ENCODE measurements around the gene NUDT3. TPM values are rescaled to one million over a fixed set of nuclear protein-coding genes. Genes with fewer than 3 reads are reported as not detected.
"Not testable (repeated sequence)": the region's sequence is repeated elsewhere in the genome, so short reads cannot be mapped to it uniquely, and the experiment has no call there.

The NUDT3 gene
- total RNA-seq, 1 donor from 2014 or later = 16.7 TPM

DNA sequence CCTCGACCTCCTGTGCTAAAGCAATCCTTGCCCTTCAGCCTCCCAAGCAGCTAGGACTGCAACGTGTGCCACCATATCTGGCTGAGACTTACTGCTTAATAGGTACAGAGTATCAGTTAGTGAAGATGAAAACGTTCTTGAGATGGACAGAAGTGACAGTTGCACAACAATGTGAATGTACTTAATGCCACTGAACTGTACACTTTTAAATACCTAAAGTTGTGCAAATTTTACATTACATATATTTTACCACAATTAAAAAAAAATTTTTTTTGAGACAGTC is 25.9 kb downstream of the NUDT3 start:
- Histone ChIP-seq H3K4me1 (ENCODE audit: insufficient read depth, low read length) (peaks cover 10% of the 10 kb centered on the region), H3K79me2 (ENCODE audit: insufficient read depth, low read length) (peaks cover 86% of the 10 kb centered on the region), H3K27me3 (ENCODE audit: insufficient read depth, low read length) (no peaks in the 10 kb centered on the region), H3K4me3 (ENCODE audit: insufficient read depth, low read depth, low read length) (no peak overlapping the region), H3K9me3 (ENCODE audit: insufficient read depth, low read depth, low read length) (no peaks in the 10 kb centered on the region), H3K27ac (ENCODE audit: low read depth, low read length) (peak overlapping the region; percentile 34), H4K20me1 (ENCODE audit: insufficient read depth, low read length) (peaks cover 58% of the 10 kb centered on the region), H3K36me3 (ENCODE audit: insufficient read depth, low read length) (no peaks in the 10 kb centered on the region), H3K9ac (ENCODE audit: low read length) (peak overlapping the region; percentile 44), H2AFZ (ENCODE audit: low read depth, low read length) (no peak overlapping the region), H3K4me2 (ENCODE audit: low read length) (peak overlapping the region; percentile 60)
- Mint-ChIP-seq H3K27me3 (ENCODE audit: low read depth, unreplicated experiment) (no peaks in the 10 kb centered on the region), H3K36me3 (ENCODE audit: low read depth, unreplicated experiment) (peaks cover 8% of the 10 kb centered on the region), H3K27ac (ENCODE audit: unreplicated experiment) (no peak overlapping the region), H3K4me1 (ENCODE audit: low read depth, unreplicated experiment) (peaks cover 21% of the 10 kb centered on the region), H3K4me3 (ENCODE audit: unreplicated experiment) (no peak overlapping the region), H3K9me3 (ENCODE audit: unreplicated experiment) (no peaks in the 10 kb centered on the region)
- no peak for DNase-seq (ENCODE audit: low read depth)
- TF ChIP-seq, protein P1, sequence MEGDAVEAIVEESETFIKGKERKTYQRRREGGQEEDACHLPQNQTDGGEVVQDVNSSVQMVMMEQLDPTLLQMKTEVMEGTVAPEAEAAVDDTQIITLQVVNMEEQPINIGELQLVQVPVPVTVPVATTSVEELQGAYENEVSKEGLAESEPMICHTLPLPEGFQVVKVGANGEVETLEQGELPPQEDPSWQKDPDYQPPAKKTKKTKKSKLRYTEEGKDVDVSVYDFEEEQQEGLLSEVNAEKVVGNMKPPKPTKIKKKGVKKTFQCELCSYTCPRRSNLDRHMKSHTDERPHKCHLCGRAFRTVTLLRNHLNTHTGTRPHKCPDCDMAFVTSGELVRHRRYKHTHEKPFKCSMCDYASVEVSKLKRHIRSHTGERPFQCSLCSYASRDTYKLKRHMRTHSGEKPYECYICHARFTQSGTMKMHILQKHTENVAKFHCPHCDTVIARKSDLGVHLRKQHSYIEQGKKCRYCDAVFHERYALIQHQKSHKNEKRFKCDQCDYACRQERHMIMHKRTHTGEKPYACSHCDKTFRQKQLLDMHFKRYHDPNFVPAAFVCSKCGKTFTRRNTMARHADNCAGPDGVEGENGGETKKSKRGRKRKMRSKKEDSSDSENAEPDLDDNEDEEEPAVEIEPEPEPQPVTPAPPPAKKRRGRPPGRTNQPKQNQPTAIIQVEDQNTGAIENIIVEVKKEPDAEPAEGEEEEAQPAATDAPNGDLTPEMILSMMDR (IDR thresholded peaks at IDR 0.05; ENCODE audit: insufficient read depth, low read depth, low read length) = no peak
- TF ChIP-seq EZH2 (IDR thresholded peaks at IDR 0.05; ENCODE audit: insufficient read depth, low read length) = no peak
- FAIRE-seq = no peak

DNA sequence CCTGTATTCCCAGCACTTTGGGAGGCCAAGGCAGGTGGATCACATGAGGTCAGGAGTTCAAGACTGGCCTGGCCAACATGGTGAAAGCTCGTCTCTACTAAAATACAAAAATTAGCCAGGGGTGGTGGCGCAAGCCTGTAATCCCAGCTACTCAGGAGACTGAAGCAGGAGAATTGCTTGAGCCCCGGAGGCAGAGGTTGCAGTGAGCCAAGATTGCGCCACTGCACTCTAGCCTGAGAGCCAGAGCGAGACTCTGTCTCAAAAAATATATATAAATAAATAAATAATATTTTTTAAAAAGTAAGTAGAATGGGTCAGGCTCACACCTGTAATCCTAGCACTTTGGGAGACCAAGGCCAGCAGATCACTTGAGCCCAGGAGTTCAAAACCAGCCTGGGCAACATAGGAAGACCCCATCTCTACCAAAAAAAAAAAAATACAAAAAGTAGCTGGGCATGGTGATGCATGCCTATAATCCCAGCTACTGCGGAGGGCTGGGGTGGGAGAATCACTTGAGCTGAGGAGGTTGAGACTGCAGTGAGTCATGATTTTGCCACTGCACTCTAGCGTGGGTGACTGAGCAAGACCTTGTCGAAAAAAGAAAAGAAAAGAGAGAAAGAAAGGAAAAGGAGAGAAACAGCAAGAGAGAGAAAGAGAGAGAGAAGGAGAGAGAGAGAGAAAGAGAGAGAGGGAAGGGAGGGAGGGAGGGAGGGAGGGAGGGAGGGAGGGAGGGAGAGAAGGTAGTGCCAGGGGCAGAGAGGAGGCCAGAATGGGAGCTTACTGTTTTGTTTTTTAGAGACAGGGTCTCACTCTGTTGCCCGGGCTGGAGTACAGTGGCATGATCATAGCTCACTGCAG is 26.5 kb downstream of the NUDT3 start:
- peak overlapping the region; percentile 60 for H3K4me2 ChIP-seq (ENCODE audit: low read length)
- not testable (repeated sequence) for FAIRE-seq; H3K4me3 ChIP-seq (ENCODE audit: insufficient read depth, low read depth, low read length); H3K27me3 ChIP-seq (ENCODE audit: insufficient read depth, low read length); H3K4me1 ChIP-seq (ENCODE audit: insufficient read depth, low read length); H3K9me3 Mint-ChIP-seq (ENCODE audit: unreplicated experiment); H3K9me3 ChIP-seq (ENCODE audit: insufficient read depth, low read depth, low read length); H2AFZ ChIP-seq (ENCODE audit: low read depth, low read length); H3K27me3 Mint-ChIP-seq (ENCODE audit: low read depth, unreplicated experiment); H3K36me3 ChIP-seq (ENCODE audit: insufficient read depth, low read length); H3K36me3 Mint-ChIP-seq (ENCODE audit: low read depth, unreplicated experiment)
- H3K4me1 Mint-ChIP-seq (ENCODE audit: low read depth, unreplicated experiment) = peaks cover 24% of the 10 kb centered on the region
- peak overlapping the region; percentile 34 for H3K27ac ChIP-seq (ENCODE audit: low read depth, low read length)
- peak overlapping the region; percentile 44 for H3K9ac ChIP-seq (ENCODE audit: low read length)
- peak overlapping the region; percentile 37 for H3K27ac Mint-ChIP-seq (ENCODE audit: unreplicated experiment)
- peaks cover 86% of the 10 kb centered on the region for H3K79me2 ChIP-seq (ENCODE audit: insufficient read depth, low read length)
- peaks cover 62% of the 10 kb centered on the region for H4K20me1 ChIP-seq (ENCODE audit: insufficient read depth, low read length)
- peak overlapping the region; percentile 37 for H3K4me3 Mint-ChIP-seq (ENCODE audit: unreplicated experiment)
- DNase-seq (ENCODE audit: low read depth) = peak; percentile 84

DNA sequence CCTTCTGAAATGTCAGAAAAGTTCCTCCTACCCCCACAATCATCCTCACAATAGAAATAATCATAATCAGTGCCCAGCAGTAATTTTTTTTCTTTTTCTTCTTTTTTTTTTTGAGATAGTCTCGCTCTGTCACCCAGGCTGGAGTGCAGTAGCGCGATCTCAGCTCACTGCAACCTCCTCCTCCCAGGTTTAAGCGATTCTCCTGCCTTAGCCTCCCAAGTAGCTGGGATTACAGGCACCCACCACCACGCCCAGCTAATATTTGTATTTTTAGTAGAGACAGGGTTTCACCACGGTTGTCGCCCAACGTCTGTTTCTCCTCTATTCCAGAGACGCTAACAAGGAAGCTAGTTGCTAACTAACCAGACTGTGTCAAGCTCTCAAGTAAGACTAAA is 28.8 kb downstream of the NUDT3 start:
- peaks cover 31% of the 10 kb centered on the region for H3K4me1 Mint-ChIP-seq (ENCODE audit: low read depth, unreplicated experiment)
- not testable (repeated sequence) for H3K9ac ChIP-seq (ENCODE audit: low read length); H3K27me3 ChIP-seq (ENCODE audit: insufficient read depth, low read length); H3K9me3 Mint-ChIP-seq (ENCODE audit: unreplicated experiment); H3K4me2 ChIP-seq (ENCODE audit: low read length); DNase-seq (ENCODE audit: low read depth); H3K27ac ChIP-seq (ENCODE audit: low read depth, low read length); H3K4me3 Mint-ChIP-seq (ENCODE audit: unreplicated experiment); H3K4me3 ChIP-seq (ENCODE audit: insufficient read depth, low read depth, low read length); H3K36me3 ChIP-seq (ENCODE audit: insufficient read depth, low read length); H3K9me3 ChIP-seq (ENCODE audit: insufficient read depth, low read depth, low read length); H3K27me3 Mint-ChIP-seq (ENCODE audit: low read depth, unreplicated experiment); H3K36me3 Mint-ChIP-seq (ENCODE audit: low read depth, unreplicated experiment); FAIRE-seq; H2AFZ ChIP-seq (ENCODE audit: low read depth, low read length); H3K27ac Mint-ChIP-seq (ENCODE audit: unreplicated experiment)
- Histone ChIP-seq H3K4me1 (ENCODE audit: insufficient read depth, low read length) (peaks cover 30% of the 10 kb centered on the region), H3K79me2 (ENCODE audit: insufficient read depth, low read length) (peaks cover 80% of the 10 kb centered on the region), H4K20me1 (ENCODE audit: insufficient read depth, low read length) (peaks cover 69% of the 10 kb centered on the region)

All from astrocyte (in vitro differentiated cells and primary cell).